Hepatic stellate cell (primary cell): ENCODE measurements around the gene SNX32.

Source experiments
- DNase-seq: peaks from one replicate; pipeline ENCODE4 v3.0.0; 2011; ENCODE audit warnings: low spot score

SNX32 gene

DNA sequence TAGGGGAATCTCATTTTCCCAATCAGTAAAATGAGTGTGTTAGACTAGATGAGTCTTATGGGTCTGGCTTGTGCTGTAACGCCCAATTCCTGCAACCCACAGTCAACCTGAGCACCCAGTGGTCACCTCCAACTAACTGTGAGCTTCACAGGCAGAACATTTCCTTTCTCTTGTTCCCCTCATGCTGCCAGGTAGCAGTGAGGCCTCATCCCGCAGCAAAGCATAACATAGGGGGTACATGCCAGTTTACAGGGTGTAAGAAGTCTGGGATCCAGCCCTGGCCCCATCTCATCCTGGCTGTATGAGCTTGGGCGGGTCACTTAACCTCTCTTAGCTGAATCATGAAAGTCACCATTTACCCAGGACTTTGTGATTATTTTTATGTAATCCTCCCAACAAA is 35.1 kb downstream of the SNX32 start:
- no peak for DNase-seq

DNA sequence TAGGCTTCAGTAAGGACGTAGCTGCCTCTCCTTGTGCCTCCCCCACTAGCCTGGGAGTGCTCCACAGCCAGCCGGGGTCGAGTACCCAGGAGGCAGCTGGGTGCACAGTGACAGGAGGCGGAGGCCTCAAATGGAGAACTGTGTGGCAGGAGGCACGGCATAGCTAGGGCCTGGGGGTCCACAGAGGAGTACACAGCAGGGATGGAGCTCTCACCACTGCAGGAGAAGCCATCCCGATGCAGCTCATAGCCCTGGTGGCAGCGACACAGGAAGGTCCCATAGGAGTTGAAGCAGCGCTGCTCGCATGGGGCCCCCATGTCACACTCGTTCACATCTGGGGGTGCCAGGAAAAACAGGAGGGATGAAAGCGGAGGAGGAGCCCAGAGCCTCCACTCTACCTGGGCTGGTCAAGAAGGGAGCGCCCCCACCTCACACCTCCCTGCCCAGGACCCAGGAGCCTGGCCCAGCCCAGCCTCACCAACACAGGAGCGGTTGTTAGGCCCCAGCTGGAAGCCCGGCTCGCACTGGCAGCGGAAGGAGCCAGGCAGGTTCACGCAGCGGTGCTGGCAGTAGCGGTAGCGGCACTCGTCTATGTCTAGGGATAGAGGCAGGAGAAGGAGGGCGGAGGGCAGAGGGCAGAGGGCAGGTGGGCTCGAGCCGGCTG is 36.0 kb downstream of the SNX32 start:
- no peak for DNase-seq

DNA sequence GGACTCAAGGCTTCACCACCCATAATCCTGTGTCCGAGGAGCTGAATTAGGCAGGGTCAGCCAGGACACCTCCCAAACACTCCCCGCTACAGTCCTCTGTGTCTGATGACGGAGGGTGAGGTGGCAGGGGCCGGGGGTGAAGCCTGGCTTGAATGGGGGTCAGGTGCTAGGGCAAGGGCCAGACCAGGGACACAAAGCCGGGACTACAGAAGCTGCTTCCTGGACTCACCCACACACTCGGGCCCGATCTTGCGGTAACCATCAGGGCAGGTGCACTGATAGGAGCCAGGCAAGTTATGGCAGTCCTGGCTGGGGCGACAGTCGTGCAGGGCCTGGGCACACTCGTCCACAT is 36.5 kb downstream of the SNX32 start:
- DNase-seq, result no peak

DNA sequence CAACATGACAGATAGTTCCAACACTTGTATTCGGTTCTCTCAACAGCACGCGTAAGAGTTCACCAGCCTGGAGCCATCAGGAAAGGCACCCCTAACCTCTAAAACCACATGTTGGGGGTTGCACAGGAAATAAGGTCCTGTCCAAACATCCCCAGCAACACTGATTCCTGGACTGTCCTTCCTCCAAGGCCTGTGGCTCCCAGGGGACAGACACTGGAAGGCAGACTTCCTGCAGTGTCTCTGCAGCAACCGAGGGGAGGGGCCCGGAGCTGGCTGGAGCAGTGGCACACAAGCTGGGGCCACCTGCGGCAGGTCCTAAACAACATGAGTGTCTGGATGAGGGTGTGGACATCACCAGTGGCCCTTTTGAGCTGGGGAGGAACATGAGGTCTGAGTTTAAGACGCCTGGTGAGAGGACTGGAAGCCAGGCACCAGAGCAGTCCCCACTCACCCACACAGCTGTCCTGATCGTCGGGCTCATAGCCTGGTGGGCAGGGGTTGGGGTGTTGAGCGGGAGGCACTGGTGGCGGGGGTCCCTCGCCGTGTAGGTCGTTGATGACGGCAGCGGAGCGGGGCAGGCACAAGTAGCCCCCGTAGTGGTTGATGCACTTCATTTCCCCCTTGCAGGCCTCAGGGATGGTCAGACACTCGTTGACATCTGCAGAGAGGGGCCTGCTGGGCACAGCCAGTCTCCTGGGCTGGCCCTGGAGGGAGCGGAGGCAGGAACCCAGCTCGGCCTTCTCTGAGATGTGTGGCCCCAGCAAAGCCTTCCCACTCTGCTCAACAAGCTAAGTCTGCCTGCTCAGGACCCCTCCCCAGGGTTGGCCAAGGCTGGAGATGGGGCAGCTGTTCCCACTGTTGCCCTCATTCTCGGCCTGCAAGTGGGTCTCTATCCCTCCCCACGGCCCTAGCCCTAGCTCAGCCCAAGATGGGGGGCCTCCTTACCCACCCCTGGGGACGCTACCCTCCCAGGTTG is 37.2 kb downstream of the SNX32 start:
- peak; percentile 87 for DNase-seq

DNA sequence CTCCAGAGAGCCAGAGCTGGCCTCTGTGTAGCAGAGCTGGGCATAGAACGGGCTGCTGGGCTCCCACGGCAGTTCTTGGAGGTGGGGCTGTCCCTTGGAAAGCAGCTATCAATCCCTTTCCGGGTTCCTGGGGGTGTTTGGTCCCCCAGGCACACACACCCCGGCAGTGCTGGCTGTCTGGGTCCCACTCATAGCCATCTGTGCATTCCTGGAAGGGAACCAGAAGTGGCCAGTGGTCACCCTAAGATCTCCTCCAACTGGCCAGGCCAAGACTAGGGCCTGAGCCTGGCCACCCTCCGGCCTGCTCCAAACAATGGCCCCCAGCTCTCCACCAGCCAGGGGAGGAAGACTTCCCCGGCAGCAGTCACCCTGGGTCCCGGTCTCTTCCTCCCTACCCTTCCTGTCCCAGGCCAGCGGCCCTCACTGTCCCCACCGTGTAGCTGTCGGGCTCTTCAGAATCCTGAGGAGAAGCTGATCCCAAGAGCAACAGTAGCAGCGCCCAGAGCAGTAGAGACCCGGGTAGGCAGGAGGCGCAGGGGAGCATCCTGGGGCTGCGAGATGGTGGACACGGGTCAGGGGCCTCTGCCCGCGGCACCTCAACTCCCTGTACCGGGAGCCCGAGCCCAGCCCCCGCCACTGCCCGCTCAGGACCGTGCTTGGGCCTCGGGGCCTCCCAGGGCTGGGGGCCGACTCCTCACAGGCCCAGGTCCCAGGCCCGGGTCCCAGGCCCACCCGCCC is 38.2 kb downstream of the SNX32 start:
- DNase-seq, result no peak

DNA sequence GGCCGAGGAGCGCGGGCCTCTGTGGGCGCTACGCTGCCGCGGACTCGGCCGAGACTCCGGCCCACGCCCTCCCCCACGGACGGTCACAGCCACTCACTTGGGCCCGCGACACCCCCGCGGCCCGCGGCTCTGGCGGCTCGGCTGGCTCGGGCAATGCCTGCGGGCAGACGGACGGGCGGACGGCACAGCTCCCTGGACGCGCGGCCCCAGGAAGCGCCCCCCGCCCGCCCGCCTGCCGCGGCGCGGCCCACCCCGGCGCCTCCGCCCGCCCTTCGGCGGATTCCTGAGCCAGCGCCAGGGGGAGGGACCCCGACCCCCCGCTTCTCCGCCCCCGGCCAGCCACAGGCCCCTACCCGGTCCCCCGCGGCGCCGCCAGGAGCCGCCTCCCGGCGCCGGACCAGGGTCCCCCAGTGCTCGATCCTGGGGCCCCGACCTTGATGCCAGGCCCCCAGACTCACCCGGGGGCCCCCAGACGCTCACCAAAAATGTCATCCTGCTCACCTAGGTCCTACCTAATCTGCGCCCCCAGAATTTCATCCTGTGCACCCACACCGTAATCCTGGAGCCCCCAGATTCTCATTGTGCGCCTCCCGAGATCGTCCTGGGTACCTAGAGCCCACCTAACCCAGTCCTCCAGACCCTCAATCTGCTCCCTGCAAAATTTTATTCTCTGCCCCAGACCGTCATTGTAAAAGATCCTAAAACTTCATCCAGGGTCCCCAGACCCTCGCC is 39.0 kb downstream of the SNX32 start, which contains the start of gene EFEMP2:
EFEMP2 (minus strand) TSS at position 215 of the 732 bp plus-strand sequence. CDS start 446 bp downstream, outside the sequence.
- DNase-seq, result no peak

DNA sequence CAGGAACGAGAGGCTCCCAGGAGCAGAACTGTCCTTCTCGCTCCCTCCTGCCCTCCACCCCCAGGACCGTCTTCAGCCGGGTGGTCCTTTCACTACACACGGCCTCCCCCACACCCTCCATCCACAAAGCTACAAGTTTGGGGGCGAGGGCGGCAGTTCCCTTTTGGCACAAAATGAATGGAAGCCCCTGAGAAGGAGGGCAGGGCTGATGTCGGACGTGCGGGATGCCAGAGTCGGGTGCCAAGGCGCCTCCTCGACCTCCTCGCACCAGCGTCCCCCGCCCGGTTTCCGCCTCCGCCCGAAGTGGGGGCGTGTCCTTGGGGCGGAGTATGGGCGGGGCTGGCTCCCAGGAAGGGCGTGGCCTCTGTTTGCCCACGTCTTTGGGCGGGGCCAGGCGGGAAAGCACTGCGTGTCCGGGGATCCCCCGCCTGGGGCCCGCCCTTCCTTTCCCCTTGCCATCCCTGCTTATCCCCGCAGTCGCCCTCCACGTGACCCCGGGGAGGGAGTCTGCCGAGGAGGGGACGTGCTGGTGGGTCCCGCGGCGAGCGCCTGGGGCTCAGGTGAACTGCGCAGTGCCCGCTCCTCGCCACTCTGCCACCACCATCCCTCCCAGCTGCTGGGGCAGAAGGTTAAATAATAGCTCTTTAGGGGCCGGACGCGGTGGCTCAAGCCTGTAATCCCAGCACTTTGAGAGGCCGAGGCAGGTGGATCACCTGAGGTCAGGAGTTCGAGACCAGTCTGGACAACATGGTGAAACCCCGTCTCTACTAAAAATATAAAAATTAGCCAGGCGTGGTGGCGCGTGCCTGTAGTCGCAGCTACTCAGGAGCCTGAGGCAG is 39.8 kb downstream of the SNX32 start:
- DNase-seq, result peak; percentile 93

DNA sequence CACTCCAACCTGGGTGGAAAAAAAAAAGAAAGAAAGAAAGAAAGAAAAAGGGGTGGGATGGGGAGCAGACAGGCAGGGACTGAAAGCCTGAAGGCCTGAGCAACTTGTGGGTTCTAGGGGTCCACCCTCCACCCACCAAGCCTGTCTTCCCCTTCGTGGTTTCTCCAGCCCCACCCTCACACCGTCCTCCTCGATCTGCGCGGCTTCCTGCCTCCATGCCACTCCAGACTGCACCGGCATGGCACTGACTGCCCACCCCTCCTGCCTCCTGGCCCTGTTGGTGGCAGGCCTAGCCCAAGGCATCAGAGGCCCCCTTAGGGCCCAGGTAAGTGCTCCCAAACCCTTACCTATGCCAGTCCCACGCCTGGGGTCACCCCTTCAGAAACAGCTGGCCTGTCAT is 45.9 kb downstream of the SNX32 start, which contains the start of gene CTSW:
CTSW (plus strand) TSS at position 221 of the 400 bp plus-strand sequence; CDS start at position 239, 18 bp downstream.
- no peak for DNase-seq

DNA sequence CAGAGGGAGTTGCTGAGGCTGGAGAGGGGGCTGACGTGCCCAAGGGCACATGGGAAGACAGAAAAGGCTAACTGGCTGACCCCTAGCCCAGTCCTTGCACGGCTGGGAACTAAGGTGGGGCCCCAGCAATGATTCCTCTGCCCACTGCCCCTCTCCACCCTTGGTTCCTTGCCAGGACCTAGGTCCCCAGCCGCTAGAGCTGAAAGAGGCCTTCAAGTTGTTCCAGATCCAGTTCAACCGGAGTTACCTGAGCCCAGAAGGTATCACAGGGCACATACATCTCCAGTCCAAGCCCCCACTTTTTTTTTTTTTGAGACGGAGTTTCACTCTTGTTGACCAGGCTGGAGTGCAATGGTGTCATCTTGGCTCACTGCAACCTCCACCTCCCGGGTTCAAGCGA is 46.3 kb downstream of the SNX32 start:
- DNase-seq, result no peak

DNA sequence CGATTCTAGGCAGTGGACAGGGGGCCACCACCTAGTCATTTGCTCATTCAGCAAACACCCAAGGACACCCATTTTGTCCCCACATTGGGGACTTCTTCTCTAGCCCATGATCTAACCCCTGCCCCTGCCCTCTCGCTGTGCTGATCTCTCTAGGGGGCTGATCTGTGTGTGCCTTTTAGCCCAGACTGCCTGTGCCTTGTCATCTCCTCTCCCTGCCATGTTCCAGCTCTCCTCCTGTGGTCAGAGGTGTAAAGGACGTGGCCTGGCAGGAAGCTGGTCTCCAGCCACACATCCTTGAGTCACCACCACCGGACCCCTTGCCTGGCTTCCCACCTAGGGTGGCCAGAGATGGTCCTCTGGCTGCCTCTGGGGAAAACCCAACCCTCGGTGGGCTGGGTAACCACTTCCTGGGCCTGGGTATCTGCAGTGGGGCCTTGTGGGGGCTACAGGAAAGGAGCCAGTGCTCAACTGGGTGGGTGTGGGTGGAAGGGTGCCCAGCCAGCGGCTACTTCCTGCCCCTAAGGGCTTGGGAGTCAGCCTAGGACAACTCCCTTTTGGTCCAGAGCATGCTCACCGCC is 47.2 kb downstream of the SNX32 start:
- DNase-seq, result no peak

DNA sequence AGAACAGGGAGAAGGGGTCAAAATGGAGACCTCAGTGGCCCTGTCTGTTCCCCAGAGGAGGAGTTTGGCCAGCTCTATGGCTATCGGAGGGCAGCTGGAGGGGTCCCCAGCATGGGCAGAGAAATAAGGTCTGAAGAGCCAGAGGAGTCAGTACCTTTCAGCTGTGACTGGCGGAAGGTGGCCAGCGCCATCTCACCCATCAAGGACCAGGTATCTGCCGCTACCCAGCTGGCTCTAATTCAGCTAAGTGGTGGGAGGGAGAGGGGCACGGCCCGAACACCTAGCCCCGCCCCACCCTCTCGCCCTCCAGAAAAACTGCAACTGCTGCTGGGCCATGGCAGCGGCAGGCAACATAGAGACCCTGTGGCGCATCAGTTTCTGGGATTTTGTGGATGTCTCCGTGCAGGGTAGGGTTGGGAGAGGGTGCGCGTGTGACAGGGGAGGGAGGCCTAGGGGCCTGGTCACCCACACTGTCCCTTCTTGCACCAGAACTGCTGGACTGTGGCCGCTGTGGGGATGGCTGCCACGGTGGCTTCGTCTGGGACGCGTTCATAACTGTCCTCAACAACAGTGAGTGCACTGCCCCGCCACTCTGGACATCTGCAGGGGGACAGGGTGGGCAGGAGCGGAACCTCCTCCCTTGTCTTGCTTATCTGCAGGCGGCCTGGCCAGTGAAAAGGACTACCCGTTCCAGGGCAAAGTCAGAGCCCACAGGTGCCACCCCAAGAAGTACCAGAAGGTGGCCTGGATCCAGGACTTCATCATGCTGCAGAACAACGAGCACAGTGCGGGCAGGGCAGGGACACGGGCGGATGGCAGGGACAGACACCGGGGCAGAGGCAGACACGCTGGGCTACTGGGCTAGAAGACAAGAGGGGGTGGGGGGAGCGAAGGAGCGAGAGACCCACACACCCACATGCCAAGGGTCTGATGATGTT is 48.6 kb downstream of the SNX32 start:
- DNase-seq, result no peak

DNA sequence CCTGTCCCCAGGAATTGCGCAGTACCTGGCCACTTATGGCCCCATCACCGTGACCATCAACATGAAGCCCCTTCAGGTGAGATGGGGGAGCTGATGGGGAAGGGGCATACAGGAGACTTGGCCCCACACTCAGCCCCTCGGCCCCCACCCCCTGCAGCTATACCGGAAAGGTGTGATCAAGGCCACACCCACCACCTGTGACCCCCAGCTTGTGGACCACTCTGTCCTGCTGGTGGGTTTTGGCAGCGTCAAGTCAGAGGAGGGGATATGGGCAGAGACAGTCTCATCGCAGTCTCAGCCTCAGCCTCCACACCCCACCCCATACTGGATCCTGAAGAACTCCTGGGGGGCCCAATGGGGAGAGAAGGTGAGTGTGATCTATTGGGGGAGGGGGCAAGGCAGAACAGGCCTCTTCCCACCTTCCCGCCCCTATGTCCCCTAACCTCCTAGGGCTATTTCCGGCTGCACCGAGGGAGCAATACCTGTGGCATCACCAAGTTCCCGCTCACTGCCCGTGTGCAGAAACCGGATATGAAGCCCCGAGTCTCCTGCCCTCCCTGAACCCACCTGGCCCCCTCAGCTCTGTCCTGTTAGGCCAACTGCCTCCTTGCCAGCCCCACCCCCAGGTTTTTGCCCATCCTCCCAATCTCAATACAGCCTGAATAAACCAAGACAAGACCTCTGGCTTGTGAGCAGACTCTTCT is 49.4 kb downstream of the SNX32 start:
- DNase-seq, result no peak

DNA sequence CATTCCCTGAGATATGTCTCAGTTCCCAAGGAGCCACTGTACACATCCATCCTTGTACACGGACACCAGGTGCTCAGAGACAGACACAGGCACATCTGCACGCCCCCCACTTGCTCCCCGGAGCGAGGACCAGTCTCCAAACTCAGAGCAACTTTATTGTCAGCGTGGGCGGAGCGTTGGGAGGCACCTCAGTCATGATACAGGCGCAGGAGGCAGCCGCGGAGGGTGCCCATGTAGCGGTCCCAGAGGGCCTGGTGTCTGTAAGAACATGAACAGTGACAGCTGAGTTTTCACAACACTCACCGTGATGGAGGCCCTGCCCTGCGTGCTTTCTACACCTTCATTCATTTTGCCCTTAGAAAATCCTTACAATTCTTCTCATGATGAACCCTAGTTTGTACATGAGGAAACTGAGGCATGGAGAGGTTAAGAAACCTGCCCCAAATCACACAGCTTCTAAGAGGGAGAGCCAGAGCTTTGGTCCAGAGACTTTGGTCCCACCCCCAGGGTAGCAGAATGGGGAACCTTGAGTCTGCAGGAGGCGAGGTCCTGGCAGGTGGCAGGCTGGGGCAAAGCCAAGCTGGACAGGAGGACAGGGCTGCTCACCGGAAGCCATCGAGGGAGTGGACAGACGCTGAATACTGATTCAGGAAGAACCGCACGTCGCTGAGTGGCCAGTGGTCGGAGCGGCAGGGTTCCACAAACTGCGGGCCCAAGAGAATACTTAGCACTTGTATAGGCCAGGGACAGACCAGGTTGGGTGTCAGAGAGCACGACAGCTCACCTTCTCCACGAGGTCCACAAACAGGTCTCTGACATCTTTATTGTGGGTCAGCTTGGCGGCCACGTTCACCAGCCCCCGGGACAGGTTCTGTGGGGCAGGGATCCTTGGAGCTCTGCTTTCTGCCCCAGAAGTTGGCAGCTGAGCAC is 50.3 kb downstream of the SNX32 start:
- no peak for DNase-seq

DNA sequence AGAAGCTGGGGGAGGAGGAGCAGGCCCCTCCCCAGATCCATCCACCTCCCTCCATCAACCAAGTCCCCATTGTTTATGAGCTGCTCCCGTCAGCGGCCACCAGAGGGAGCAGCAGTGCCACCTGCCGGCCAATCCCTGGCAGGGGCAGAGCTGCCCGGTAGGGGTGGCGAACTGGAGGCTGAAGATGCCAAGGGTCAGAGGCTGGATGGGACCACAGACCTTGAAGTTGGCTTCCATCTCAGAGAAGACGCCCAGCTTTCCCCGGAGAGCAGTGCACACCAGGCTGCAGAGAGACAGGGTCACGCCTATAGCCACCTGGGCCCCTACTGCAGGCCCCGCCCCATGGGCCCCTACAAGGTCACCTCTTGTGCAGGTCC is 50.9 kb downstream of the SNX32 start:
- peak; percentile 89 for DNase-seq

DNA sequence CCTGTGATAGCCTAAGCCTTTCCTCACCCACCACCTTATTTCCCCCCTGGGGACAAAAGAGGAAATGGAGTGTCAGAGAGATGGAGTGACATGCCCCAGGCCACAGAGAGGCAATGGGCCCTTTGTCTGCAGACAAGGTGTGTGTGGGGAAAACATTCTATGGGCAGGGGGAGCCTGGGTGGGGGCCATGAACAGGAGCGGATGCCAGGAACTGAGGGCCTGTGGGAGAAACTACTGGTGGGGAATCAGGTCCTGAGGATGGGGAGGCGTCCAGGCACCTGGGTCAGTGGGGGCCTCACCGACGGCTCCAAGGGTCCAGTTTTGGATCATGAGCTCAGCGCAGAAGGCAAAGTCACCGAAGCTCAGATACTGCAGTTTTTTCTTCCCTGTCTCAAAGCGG is 51.5 kb downstream of the SNX32 start:
- DNase-seq, result no peak

DNA sequence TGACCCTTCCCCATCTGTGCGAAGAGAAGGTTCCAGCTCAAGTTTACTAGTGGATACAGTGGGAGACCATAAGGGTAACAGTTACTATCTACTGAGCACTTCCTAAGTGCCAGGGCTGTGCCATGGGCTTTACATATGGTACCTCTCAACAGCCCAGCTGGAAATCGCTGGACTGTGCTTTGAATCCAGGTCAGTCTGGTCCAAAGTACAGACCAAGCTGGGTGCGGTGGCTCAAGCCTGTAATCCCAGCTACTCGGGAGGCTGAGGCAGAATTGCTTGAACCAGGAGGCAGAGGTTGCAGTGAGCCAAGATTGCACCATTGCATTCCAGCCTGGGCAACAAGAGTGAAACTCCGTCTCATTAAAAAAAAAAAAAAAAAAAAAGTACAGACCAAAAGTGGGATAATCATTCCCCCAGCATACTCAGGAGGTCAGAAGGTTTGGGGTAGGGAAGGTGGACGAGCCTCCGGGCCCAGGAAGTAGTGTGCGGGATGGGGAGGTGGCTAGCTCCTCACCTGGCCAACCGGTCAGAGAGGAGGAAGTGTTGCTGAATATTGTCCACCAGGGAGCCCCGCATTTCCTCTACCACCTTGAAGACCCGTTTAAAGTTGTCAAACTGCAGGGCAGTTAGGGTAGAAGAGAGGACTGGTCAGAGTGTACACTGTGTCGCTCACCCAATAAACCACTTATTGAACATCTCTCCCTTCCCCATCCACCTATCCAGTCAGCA is 52.2 kb downstream of the SNX32 start:
- DNase-seq, result no peak
